HUES48 (cell line): ENCODE measurements around the gene RNF157.
"Not testable (repeated sequence)": the region's sequence is repeated elsewhere in the genome, so short reads cannot be mapped to it uniquely, and the experiment has no call there.

ENCODE experiments used
- H3K27ac ChIP-seq: one replicate; pipeline ENCODE4 v1.7.0; 2013; ENCODE audit warnings: low read depth, low read length, inconsistent platforms
- H3K27me3 ChIP-seq: 2 replicates; pipeline ENCODE4 v1.6.1; 2013; ENCODE audit warnings: mild to moderate bottlenecking, low read length; ENCODE audit not compliant: control insufficient read depth, insufficient read depth
- H3K36me3 ChIP-seq: 2 replicates; pipeline ENCODE4 v1.6.1; 2013; ENCODE audit warnings: low read length; ENCODE audit not compliant: control insufficient read depth, insufficient read depth
- H3K4me1 ChIP-seq: 2 replicates; pipeline ENCODE4 v1.6.1; 2013; ENCODE audit warnings: mild to moderate bottlenecking, low read length; ENCODE audit not compliant: control insufficient read depth, insufficient read depth
- H3K4me3 ChIP-seq: 2 replicates; pipeline ENCODE4 v1.5.1; 2013; ENCODE audit warnings: mild to moderate bottlenecking, low read depth, low read length
- H3K9ac ChIP-seq: 2 replicates; pipeline ENCODE4 v1.6.1; 2013; ENCODE audit warnings: mild to moderate bottlenecking, low read depth, low read length, moderate library complexity
- H3K9me3 ChIP-seq: 2 replicates; pipeline ENCODE4 v1.6.1; 2013; ENCODE audit warnings: low read length; ENCODE audit not compliant: control insufficient read depth, insufficient read depth

Gene RNF157

GRCh38 chr17:76196675-76197074 is 43.6 kb downstream of the RNF157 start:
- Histone ChIP-seq H3K9me3 (no peaks in the 10 kb centered on the region), H3K27me3 (no peaks in the 10 kb centered on the region), H3K27ac (no peak overlapping the region), H3K9ac (0 out of 2 replicates have a peak overlapping the region, but pooled peaks have one; percentile 12), H3K36me3 (no peaks in the 10 kb centered on the region), H3K4me1 (peaks cover 14% of the 10 kb centered on the region), H3K4me3 (no peak overlapping the region)

GRCh38 chr17:76195281-76196096 is 44.8 kb downstream of the RNF157 start:
- Histone ChIP-seq H3K4me3 (no peak overlapping the region), H3K9ac (no peak overlapping the region), H3K27ac (no peak overlapping the region), H3K9me3 (no peaks in the 10 kb centered on the region), H3K4me1 (peaks cover 16% of the 10 kb centered on the region), H3K36me3 (no peaks in the 10 kb centered on the region), H3K27me3 (no peaks in the 10 kb centered on the region)

- Histone ChIP-seq H3K4me3 (no peak overlapping the region), H3K9ac (no peak overlapping the region), H3K4me1 (peaks cover 16% of the 10 kb centered on the region), H3K9me3 (no peaks in the 10 kb centered on the region), H3K36me3 (no peaks in the 10 kb centered on the region), H3K27ac (no peak overlapping the region), H3K27me3 (no peaks in the 10 kb centered on the region)
Observed at GRCh38 chr17:76193591-76193990, 46.7 kb downstream of the RNF157 start.

- H3K9me3 ChIP-seq, result no peaks in the 10 kb centered on the region
- no peak overlapping the region for H3K4me3 ChIP-seq
- no peaks in the 10 kb centered on the region for H3K36me3 ChIP-seq
- no peak overlapping the region for H3K27ac ChIP-seq
- H3K27me3 ChIP-seq, result no peaks in the 10 kb centered on the region
- H3K9ac ChIP-seq, result no peak overlapping the region
- peaks cover 16% of the 10 kb centered on the region for H3K4me1 ChIP-seq
Observed at GRCh38 chr17:76191896-76192295, 48.4 kb downstream of the RNF157 start.

GRCh38 chr17:76189741-76190140 is 50.6 kb downstream of the RNF157 start:
- no peak overlapping the region for H3K9ac ChIP-seq
- H3K9me3 ChIP-seq, result no peaks in the 10 kb centered on the region
- H3K4me3 ChIP-seq, result no peak overlapping the region
- H3K4me1 ChIP-seq, result peaks cover 16% of the 10 kb centered on the region
- H3K27me3 ChIP-seq, result no peaks in the 10 kb centered on the region
- no peaks in the 10 kb centered on the region for H3K36me3 ChIP-seq
- H3K27ac ChIP-seq, result no peak overlapping the region

GRCh38 chr17:76189247-76189646 is 51.0 kb downstream of the RNF157 start:
- H3K4me1 ChIP-seq, result peaks cover 16% of the 10 kb centered on the region
- no peak overlapping the region for H3K9ac ChIP-seq
- no peaks in the 10 kb centered on the region for H3K27me3 ChIP-seq
- no peaks in the 10 kb centered on the region for H3K36me3 ChIP-seq
- no peaks in the 10 kb centered on the region for H3K9me3 ChIP-seq
- no peak overlapping the region for H3K4me3 ChIP-seq
- no peak overlapping the region for H3K27ac ChIP-seq

GRCh38 chr17:76188213-76189016 is 51.9 kb downstream of the RNF157 start:
- H3K4me1 ChIP-seq, result peaks cover 15% of the 10 kb centered on the region
- no peak overlapping the region for H3K27ac ChIP-seq
- no peaks in the 10 kb centered on the region for H3K27me3 ChIP-seq
- H3K36me3 ChIP-seq, result no peaks in the 10 kb centered on the region
- H3K4me3 ChIP-seq, result no peak overlapping the region
- no peaks in the 10 kb centered on the region for H3K9me3 ChIP-seq
- H3K9ac ChIP-seq, result no peak overlapping the region

GRCh38 chr17:76186774-76187173 is 53.5 kb downstream of the RNF157 start:
- H3K27me3 ChIP-seq, H3K9me3 ChIP-seq, H3K4me1 ChIP-seq, H3K4me3 ChIP-seq, H3K27ac ChIP-seq, H3K36me3 ChIP-seq, H3K9ac ChIP-seq: not testable (repeated sequence)

- peaks cover 2% of the 10 kb centered on the region for H3K4me1 ChIP-seq
- H3K27me3 ChIP-seq, result no peaks in the 10 kb centered on the region
- H3K4me3 ChIP-seq, result no peak overlapping the region
- no peak overlapping the region for H3K27ac ChIP-seq
- H3K9me3 ChIP-seq, result no peaks in the 10 kb centered on the region
- no peak overlapping the region for H3K9ac ChIP-seq
- H3K36me3 ChIP-seq, result no peaks in the 10 kb centered on the region
Observed at GRCh38 chr17:76184290-76184689, 56.0 kb downstream of the RNF157 start.

- no peaks in the 10 kb centered on the region for H3K27me3 ChIP-seq
- H3K36me3 ChIP-seq, result no peaks in the 10 kb centered on the region
- H3K27ac ChIP-seq, result no peak overlapping the region
- no peaks in the 10 kb centered on the region for H3K9me3 ChIP-seq
- no peak overlapping the region for H3K9ac ChIP-seq
- no peak overlapping the region for H3K4me3 ChIP-seq
- peaks cover 2% of the 10 kb centered on the region for H3K4me1 ChIP-seq
Observed at GRCh38 chr17:76182016-76182764, 58.1 kb downstream of the RNF157 start.
